ENCODE results near the gene INO80C.

INO80C gene

GRCh38 chr18:35466334-35466733, 31.4 kb downstream of the INO80C start:
- Histone ChIP-seq H2AFZ (no peak overlapping the region), H3K27ac (no peak overlapping the region), H3K4me3 (ENCODE audit: low read depth, low read length) (no peak overlapping the region), H3K4me1 (no peaks in the 10 kb centered on the region), H3K79me2 (no peaks in the 10 kb centered on the region), H3K4me2 (ENCODE audit: low read length) (no peak overlapping the region), H3K9me3 (ENCODE audit: control insufficient read depth, low read length) (no peaks in the 10 kb centered on the region), H3K9ac (no peak overlapping the region), H3K36me3 (ENCODE audit: control insufficient read depth, insufficient read depth, low read length) (no peaks in the 10 kb centered on the region), H3K27me3 (ENCODE audit: control insufficient read depth, insufficient read depth, low read length) (no peaks in the 10 kb centered on the region)
- TF ChIP-seq, protein P1, sequence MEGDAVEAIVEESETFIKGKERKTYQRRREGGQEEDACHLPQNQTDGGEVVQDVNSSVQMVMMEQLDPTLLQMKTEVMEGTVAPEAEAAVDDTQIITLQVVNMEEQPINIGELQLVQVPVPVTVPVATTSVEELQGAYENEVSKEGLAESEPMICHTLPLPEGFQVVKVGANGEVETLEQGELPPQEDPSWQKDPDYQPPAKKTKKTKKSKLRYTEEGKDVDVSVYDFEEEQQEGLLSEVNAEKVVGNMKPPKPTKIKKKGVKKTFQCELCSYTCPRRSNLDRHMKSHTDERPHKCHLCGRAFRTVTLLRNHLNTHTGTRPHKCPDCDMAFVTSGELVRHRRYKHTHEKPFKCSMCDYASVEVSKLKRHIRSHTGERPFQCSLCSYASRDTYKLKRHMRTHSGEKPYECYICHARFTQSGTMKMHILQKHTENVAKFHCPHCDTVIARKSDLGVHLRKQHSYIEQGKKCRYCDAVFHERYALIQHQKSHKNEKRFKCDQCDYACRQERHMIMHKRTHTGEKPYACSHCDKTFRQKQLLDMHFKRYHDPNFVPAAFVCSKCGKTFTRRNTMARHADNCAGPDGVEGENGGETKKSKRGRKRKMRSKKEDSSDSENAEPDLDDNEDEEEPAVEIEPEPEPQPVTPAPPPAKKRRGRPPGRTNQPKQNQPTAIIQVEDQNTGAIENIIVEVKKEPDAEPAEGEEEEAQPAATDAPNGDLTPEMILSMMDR (IDR thresholded peaks at IDR 0.05): no peak

DNA sequence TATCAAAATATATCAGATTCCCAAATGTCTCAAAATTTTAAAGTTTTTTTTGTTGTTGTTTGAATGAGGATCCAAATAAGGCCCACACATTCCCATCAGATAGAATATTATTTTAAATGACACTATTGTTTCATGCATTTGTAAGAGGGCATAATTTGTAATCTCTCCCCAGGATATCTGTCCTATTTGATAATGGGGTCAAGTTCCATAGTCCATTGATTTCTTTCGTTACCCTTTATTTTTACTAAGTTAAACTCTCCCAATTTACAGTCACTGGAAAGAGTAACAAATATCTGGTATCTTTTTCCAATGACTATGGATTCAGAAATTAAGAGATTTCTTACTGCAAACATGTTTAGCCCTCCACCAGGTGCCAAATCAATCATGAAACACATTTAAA, 32.4 kb downstream of the INO80C start:
- Histone ChIP-seq H2AFZ (no peak overlapping the region), H3K27me3 (ENCODE audit: control insufficient read depth, insufficient read depth, low read length) (no peaks in the 10 kb centered on the region), H3K4me2 (ENCODE audit: low read length) (no peak overlapping the region), H3K36me3 (ENCODE audit: control insufficient read depth, insufficient read depth, low read length) (no peaks in the 10 kb centered on the region), H3K27ac (no peak overlapping the region), H3K9ac (no peak overlapping the region), H3K9me3 (ENCODE audit: control insufficient read depth, low read length) (no peaks in the 10 kb centered on the region), H3K4me3 (ENCODE audit: low read depth, low read length) (no peak overlapping the region), H3K4me1 (no peaks in the 10 kb centered on the region), H3K79me2 (no peaks in the 10 kb centered on the region)
- TF ChIP-seq, protein P1 (IDR thresholded peaks at IDR 0.05): no peak

GRCh38 chr18:35464831-35465279, 32.9 kb downstream of the INO80C start:
- Histone ChIP-seq H3K36me3 (ENCODE audit: control insufficient read depth, insufficient read depth, low read length) (no peaks in the 10 kb centered on the region), H3K9me3 (ENCODE audit: control insufficient read depth, low read length) (no peaks in the 10 kb centered on the region), H3K4me1 (no peaks in the 10 kb centered on the region), H3K4me2 (ENCODE audit: low read length) (no peak overlapping the region), H3K9ac (no peak overlapping the region), H3K27me3 (ENCODE audit: control insufficient read depth, insufficient read depth, low read length) (no peaks in the 10 kb centered on the region), H3K27ac (no peak overlapping the region), H2AFZ (no peak overlapping the region), H3K4me3 (ENCODE audit: low read depth, low read length) (no peak overlapping the region), H3K79me2 (no peaks in the 10 kb centered on the region)
- TF ChIP-seq, protein P1 (IDR thresholded peaks at IDR 0.05): no peak

GRCh38 chr18:35463827-35464226, 33.9 kb downstream of the INO80C start:
- Histone ChIP-seq H3K4me3 (ENCODE audit: low read depth, low read length) (no peak overlapping the region), H3K9ac (no peak overlapping the region), H3K27ac (no peak overlapping the region), H3K27me3 (ENCODE audit: control insufficient read depth, insufficient read depth, low read length) (no peaks in the 10 kb centered on the region), H3K4me1 (no peaks in the 10 kb centered on the region), H3K4me2 (ENCODE audit: low read length) (no peak overlapping the region), H3K79me2 (no peaks in the 10 kb centered on the region), H3K9me3 (ENCODE audit: control insufficient read depth, low read length) (no peaks in the 10 kb centered on the region), H3K36me3 (ENCODE audit: control insufficient read depth, insufficient read depth, low read length) (no peaks in the 10 kb centered on the region), H2AFZ (no peak overlapping the region)
- TF ChIP-seq, protein P1 (IDR thresholded peaks at IDR 0.05): no peak

DNA sequence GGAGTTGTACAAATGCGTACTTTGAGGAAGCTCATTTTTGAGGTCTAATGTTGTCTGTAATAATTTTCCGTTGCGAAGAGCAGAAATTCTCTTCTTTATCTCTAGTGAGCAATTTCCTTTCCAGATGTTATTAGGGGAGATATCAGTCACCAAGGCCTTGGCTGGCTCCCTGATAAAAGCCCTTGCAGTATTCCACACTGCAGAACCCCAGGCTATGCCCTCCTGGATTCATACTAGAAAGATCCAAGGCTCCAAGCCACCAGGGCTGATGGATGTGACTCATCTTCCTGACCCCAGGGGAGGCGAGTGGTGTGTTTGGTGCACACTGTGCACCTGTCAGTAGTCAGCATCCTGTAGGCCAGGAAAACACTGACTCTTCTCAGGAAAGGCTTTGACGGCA, 34.7 kb downstream of the INO80C start:
- no peak overlapping the region for H3K4me2 ChIP-seq (ENCODE audit: low read length)
- TF ChIP-seq, protein P1 (IDR thresholded peaks at IDR 0.05): no peak
- no peaks in the 10 kb centered on the region for H3K36me3 ChIP-seq (ENCODE audit: control insufficient read depth, insufficient read depth, low read length)
- H3K27ac ChIP-seq: no peak overlapping the region
- no peaks in the 10 kb centered on the region for H3K9me3 ChIP-seq (ENCODE audit: control insufficient read depth, low read length)
- no peaks in the 10 kb centered on the region for H3K27me3 ChIP-seq (ENCODE audit: control insufficient read depth, insufficient read depth, low read length)
- H3K9ac ChIP-seq: no peak overlapping the region
- H3K79me2 ChIP-seq: no peaks in the 10 kb centered on the region
- no peak overlapping the region for H2AFZ ChIP-seq
- H3K4me3 ChIP-seq (ENCODE audit: low read depth, low read length): no peak overlapping the region
- H3K4me1 ChIP-seq: no peaks in the 10 kb centered on the region

Measured in parathyroid adenoma (tissue), 2 donors.